Left lung (tissue), 10 donors: Measurements from ENCODE around the gene FAM240B. TPM values are rescaled to one million over a fixed set of nuclear protein-coding genes. Genes with fewer than 3 reads are reported as not detected.

ENCODE experiments used
- ATAC-seq: fragments of 200-7000 bp; cut with Tn5 transposase; one replicate; pipeline ENCODE4 v1.9.1; 2020; ENCODE audit warnings: moderate library complexity
- DNase-seq, 4 donors: peaks; one replicate each; pipeline ENCODE4 v3.0.0-alpha.2; 2013 to 2020
- H3K27ac ChIP-seq, 2 donors: fragments of 200-600 bp; sonication (generic) in 1 of 2; one replicate each; pipeline versions ENCODE4 v1.5.0 to v1.8.0; 2020 to 2021
- H3K27me3 ChIP-seq, 2 donors: fragments of 200-600 bp; sonication (generic) in 1 of 2; one replicate each; pipeline versions ENCODE4 v1.5.0 to v1.8.0; 2020 to 2021
- H3K36me3 ChIP-seq, 2 donors: fragments of 200-600 bp; sonication (generic) in 1 of 2; one replicate each; pipeline versions ENCODE4 v1.5.0 to v1.8.0; 2020 to 2021
- H3K4me1 ChIP-seq, 2 donors: fragments of 200-600 bp; one replicate each; pipeline ENCODE4 v1.8.0; 2021
- H3K4me3 ChIP-seq, 2 donors: fragments of 200-600 bp; sonication (generic) in 1 of 2; one replicate each; pipeline versions ENCODE4 v1.5.0 to v1.8.0; 2020 to 2021; ENCODE audit warnings: mild to moderate bottlenecking in 1 of 2
- H3K9me3 ChIP-seq, 2 donors: fragments of 200-600 bp; sonication (generic) in 1 of 2; one replicate each; pipeline versions ENCODE4 v1.5.0 to v1.8.0; 2020 to 2021
- CTCF ChIP-seq, 2 donors: fragments of 200-600 bp; sonication (generic) in 1 of 2; IDR thresholded peaks; one replicate each; pipeline versions ENCODE4 v1.5.0 to v1.8.0; 2021; ENCODE audit warnings: antibody characterized with exemption in 2 of 2
- intact Hi-C, 2 donors: fragments of 100-400 bp; cut with DNase I; formaldehyde crosslinking; loops; one replicate each; pipeline versions ENCODE4 v1.11.2 to v1.14.2; 2022
- polyA plus RNA-seq, 6 donors: library from polyadenylated mRNA; unstranded; fragments of 120-200 nt; gene quantifications; one replicate each; pipeline ENCODE4 v1.2.1, GENCODE V29; 2013; ENCODE audit not compliant: insufficient read length in 6 of 6
- total RNA-seq, 2 donors: library from RNA; stranded (reverse); fragmentation: NEBNext Ultra II Directional; extraction: Animal tissue kit (Norgen Biotek cat#: 25700); gene quantifications; one replicate each; pipeline ENCODE4 v1.2.1, GENCODE V29; 2021
- donor health status: DM: no; HTN: yes; CAD: no.
- donor health status: DM: no; HTN: no; CAD: no.

Gene FAM240B
- total and polyA plus RNA-seq, 8 donors = 0.17 to 0.24 TPM; not detected in 6

GRCh38 chr9:38683336-38683735, 36.6 kb downstream of the FAM240B start:
- H3K27ac ChIP-seq = no peak overlapping the region
- ATAC-seq (no peak), DNase-seq (no peak)
- no peak for TF ChIP-seq CTCF (IDR thresholded peaks at IDR 0.05)
- no peaks in the 10 kb centered on the region for H3K9me3 ChIP-seq
- H3K4me3 ChIP-seq = no peak overlapping the region
- no peaks in the 10 kb centered on the region for H3K27me3 ChIP-seq
- H3K36me3 ChIP-seq = no peaks in the 10 kb centered on the region
- H3K4me1 ChIP-seq = peaks cover 0 to 2% of the 10 kb centered on the region in 2 donors
- intact Hi-C loops = no loop called here

GRCh38 chr9:38682713-38683112, 37.2 kb downstream of the FAM240B start:
- Histone ChIP-seq H3K27me3 (no peaks in the 10 kb centered on the region), H3K36me3 (no peaks in the 10 kb centered on the region), H3K9me3 (no peaks in the 10 kb centered on the region), H3K4me3 (no peak overlapping the region), H3K4me1 (peaks cover 0 to 2% of the 10 kb centered on the region in 2 donors), H3K27ac (no peak overlapping the region)
- intact Hi-C loops = no loop called here
- ATAC-seq (no peak), DNase-seq (no peak)
- no peak for TF ChIP-seq CTCF (IDR thresholded peaks at IDR 0.05)

GRCh38 chr9:38681747-38682227, 38.1 kb downstream of the FAM240B start:
- ATAC-seq (no peak), DNase-seq (no peak)
- TF ChIP-seq CTCF (IDR thresholded peaks at IDR 0.05) = no peak
- Histone ChIP-seq H3K4me1 (no peaks in the 10 kb centered on the region), H3K27me3 (no peaks in the 10 kb centered on the region), H3K4me3 (no peak overlapping the region), H3K36me3 (no peaks in the 10 kb centered on the region), H3K9me3 (no peaks in the 10 kb centered on the region), H3K27ac (no peak overlapping the region)
- intact Hi-C loops = no loop called here

- Histone ChIP-seq H3K4me1 (no peaks in the 10 kb centered on the region), H3K9me3 (no peaks in the 10 kb centered on the region), H3K4me3 (no peak overlapping the region), H3K27me3 (no peaks in the 10 kb centered on the region), H3K36me3 (no peaks in the 10 kb centered on the region), H3K27ac (no peak overlapping the region)
- TF ChIP-seq CTCF (IDR thresholded peaks at IDR 0.05) = no peak
- intact Hi-C loops = no loop called here
- DNase-seq = no peak
- no peak for ATAC-seq
Measured at GRCh38 chr9:38680837-38681445, 39.0 kb downstream of the FAM240B start.

- TF ChIP-seq CTCF (IDR thresholded peaks at IDR 0.05) = no peak
- ATAC-seq (no peak), DNase-seq (no peak)
- H3K4me3 ChIP-seq = no peak overlapping the region
- H3K9me3 ChIP-seq = no peaks in the 10 kb centered on the region
- no peaks in the 10 kb centered on the region for H3K27me3 ChIP-seq
- H3K27ac ChIP-seq = no peak overlapping the region
- intact Hi-C loops = no loop called here
- H3K36me3 ChIP-seq = no peaks in the 10 kb centered on the region
- no peaks in the 10 kb centered on the region for H3K4me1 ChIP-seq
Measured at GRCh38 chr9:38677660-38678303, 42.2 kb downstream of the FAM240B start.
